Ammon's horn (tissue), 1 donor: ENCODE results near the gene PLA2G7.

Source experiments
- DNase-seq: peaks from one replicate; pipeline ENCODE4 v3.0.0-alpha.2; 2016; ENCODE audit warnings: low spot score

PLA2G7 gene

DNA sequence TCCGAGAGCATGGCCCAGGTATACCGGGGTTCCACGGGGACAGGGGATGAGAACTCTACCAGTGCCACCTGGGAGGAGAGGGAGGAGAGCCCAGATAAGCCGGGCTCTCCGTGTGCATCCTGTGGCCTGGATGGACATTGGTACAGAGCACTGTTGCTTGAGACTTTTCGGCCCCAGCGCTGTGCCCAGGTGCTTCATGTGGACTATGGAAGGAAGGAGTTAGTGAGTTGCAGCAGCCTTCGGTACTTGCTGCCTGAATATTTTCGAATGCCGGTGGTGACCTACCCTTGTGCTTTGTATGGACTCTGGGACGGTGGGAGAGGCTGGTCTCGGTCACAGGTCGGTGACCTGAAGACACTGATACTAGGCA is 46.2 kb downstream of the PLA2G7 start:
- DNase-seq = no peak

DNA sequence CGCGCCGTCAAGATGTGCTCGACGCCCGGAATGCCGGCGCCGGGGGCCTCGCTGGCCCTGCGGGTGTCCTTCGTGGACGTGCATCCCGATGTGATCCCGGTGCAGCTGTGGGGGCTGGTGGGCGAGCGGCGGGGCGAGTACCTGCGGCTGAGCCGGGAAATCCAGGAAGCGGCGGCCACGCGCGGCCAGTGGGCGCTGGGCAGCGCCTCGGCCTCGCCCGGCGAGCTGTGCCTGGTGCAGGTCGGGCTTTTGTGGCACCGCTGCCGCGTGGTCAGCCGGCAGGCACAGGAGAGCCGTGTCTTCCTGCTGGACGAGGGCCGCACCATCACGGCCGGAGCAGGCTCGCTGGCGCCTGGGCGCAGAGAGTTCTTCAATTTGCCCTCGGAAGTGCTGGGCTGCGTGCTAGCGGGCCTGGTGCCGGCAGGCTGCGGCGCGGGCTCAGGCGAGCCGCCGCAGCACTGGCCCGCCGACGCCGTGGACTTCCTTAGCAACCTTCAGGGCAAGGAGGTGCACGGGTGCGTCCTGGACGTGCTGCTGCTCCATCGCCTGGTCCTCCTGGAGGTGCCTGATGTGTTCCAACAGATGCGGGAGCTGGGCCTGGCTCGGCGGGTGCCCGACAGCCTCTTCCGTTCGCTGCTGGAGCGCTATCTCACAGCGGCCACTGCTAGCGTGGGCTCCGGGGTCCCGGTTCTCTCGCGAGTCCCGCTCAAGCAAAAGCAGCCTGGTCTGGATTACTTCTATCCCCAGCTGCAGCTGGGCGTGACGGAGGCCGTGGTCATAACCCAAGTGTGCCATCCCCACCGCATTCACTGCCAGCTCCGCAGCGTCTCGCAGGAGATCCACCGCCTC is 46.8 kb downstream of the PLA2G7 start:
- DNase-seq = no peak

DNA sequence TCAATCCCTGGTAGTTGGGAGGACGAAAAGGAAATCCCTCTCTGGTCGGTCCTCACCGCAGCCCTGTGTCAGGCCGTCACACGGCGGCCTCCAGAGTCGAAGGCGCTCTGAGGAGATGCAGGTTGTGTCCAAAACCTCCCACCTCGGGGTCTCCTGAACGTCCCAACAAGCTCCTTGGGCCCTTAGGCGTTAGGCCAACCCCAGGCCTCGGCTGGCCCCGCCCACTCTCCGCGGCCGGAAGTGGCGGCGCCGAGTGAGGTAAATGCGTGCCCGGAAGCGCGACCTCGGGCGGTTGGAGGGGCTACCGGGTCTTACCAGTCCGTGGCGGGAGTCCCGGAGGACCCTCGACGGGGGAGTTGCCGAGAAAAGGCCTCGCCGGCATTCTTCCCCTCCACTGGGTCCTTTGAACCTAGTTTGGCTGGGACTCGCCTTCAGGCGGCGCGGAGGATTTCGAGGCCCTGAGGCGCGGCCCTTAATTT is 47.5 kb downstream of the PLA2G7 start, which contains the start of gene TDRD6:
Gene TDRD6 (plus strand): TSS at position 267 of the 479 bp plus-strand sequence. CDS start 244 bp downstream, outside the sequence.
- DNase-seq = no peak

DNA sequence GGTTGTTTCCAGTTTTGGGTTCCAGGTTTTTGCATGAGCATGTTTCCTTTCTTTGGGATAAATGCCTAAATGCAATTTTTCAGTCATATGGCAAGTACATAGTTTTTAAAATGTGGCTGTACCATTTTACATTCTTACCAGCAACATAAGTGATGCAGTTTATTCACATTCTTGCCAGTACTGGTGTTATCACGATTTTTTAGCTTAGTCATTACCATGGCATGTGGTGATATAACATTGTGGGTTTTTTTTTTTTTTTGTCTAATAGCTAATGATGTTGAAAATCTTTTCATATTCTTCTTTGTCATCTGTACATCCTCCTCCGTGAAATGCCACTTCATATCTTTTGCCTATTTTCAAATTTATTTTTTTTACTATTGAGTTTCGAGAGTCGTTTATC is 50.4 kb downstream of the PLA2G7 start:
- DNase-seq = no peak

DNA sequence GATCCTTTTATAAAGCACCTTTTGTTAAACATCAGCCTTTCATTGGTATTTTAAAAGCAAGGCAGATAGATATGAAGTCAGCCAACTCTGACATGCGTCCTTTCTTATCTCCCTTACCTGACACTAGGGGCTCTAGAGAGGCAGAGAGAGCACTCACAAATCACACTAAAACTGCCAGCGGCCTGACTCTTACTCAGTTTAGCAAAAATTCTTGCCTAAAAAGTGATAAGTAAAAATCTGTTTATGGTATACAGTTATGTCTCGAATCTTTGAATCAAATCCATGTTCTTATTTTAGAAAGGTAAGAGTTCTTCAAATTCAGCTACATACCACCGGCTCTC is 57.9 kb downstream of the PLA2G7 start:
- DNase-seq = no peak

DNA sequence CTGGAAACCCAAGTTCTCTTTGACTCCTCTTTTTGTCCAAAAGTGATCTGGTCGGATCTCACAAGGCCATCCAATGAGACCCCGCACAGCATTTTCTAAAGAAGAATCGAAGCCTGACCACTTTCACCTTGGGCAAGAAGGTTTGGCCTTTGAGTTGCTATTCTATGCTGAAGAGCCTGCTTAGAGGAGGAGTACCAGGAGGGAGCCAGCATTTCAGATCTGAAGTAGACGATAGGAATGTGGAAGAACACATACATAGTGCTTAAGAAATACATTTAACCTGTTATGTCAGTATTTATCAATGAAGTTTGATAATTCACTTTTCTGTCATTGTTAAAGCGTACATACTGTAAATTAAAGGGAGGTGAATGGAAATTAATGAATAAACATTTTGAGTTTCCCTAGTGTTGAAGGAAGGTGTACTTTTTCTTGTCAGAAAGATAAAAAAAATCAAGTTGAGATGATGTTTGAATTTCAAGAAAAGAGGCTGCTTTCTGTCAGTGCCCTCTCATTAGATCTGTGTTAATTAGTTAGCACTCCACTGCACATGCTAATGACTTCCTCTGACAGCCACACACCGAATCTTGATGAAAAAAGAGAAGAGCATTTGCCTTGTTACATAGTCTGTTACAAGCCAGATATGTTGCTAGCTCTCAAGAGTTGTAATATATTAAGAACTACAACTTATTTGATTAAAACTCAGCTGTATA is 58.4 kb downstream of the PLA2G7 start:
- DNase-seq = no peak

DNA sequence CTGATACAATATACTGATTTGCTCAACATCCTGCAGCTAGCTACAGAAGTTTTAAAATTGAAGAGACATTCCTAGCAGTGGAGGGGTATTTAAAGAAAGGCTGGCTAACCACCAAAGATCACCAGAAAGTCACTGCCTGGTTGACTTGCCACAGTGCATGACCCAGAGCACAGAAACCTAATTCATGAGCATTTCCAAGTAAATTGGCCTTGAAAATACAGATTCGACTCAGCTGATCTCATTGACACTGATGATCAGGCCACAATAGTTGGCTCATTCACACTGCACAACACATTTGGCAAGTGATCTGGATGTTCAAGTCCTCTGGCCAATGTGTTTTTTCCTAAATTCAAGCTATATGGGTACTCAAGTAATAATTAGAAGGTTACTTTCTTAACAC is 60.8 kb downstream of the PLA2G7 start:
- peak; percentile 31 for DNase-seq

DNA sequence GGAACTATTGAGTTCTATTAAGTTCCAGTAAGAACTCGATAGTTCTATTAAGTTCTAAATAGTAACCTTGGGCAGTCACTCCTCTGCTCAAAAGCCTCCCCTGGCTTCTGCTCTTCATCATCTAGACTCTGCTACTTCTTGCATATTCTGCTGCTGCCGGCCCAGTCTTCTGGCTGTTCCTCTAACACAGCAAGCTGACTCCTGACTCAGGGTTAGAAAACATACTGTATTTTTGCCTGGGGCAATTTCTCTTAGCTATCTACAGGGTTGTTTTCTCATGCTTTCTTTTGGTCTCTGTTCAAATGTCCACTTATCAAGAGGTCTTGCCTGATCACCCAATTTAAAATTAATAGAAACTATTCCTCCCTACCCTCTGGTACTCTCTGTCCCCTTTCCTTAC is 67.8 kb downstream of the PLA2G7 start:
- DNase-seq = no peak

DNA sequence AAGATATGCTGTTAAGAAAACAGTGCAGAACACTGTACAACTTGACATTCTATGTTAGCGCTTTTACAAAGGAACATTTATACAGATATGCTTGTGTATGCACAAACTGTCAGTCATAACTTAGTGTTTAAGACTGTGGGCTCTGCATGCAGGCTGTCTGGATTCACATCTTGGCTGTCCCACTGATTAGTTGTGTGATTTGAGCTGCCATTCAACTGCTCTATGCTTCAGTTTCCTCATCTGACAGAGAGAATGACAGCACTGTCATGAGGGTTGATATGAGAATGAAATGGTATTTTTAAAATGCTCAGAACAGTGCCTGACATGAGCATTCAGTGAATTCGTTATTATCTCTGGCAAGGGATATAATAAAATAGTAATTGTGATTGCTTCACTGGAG is 73.7 kb downstream of the PLA2G7 start:
- DNase-seq = no peak

DNA sequence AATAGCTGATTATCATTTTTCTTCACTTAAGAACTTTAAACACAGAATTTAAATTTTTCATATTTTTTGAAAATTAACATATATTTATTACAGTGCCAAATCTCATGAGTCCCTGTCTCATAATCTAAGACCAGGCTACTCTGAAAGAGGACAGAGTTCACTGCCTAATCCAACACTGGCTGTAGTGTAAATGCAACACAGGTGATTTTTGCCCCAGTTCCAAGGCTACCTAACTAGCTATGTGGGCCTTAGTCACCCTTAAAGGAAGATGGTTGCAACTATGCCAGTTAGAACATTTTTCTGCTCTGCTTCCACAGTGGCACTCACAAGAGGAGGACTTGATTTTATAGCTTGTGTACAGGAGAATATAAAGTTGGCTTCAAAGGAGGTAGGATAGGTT is 77.5 kb downstream of the PLA2G7 start:
- no peak for DNase-seq

DNA sequence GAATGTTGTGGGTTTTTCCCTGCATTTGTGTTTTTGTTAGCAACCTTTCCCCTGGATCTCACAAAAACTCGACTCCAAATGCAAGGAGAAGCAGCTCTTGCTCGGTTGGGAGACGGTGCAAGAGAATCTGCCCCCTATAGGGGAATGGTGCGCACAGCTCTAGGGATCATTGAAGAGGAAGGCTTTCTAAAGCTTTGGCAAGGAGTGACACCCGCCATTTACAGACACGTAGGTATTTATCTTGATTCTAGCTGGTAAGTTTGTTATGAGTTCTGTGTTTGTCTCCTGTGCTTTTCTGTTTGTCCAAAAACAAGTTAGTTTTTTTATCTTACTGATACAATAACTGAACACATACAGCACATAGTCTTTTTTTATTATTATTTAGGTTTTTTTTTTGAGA is 79.4 kb downstream of the PLA2G7 start:
- DNase-seq = no peak
